Esophagus muscularis mucosa (tissue), 3 donors: ENCODE measurements around the gene PHF23.

Source experiments
- CTCF ChIP-seq, 3 experiments: fragments of 200-600 bp in 2 of 3; fragments of 450-650 bp in 1 of 3; sonication (generic) in 2 of 3; IDR thresholded peaks; one replicate each; pipeline ENCODE4 v1.5.1; 2017 to 2019; ENCODE audit warnings: antibody characterized with exemption in 3 of 3, mild to moderate bottlenecking in 2 of 3, moderate library complexity in 1 of 3
- EP300 ChIP-seq: sonication (generic); formaldehyde crosslinking; IDR thresholded peaks from one replicate; pipeline ENCODE4 v1.6.1; 2017; ENCODE audit warnings: antibody characterized with exemption

GRCh38 chr17:7282752-7283321, 43.6 kb upstream of the PHF23 start:
- TF ChIP-seq CTCF (IDR thresholded peaks at IDR 0.05) (peak in 2 of 3 experiments; percentile 28 to 36), EP300 (no peak)
